Ovary (tissue), 3 donors: ENCODE measurements around the gene ZNF511.

Experiments used
- CTCF ChIP-seq, 3 donors: fragments of 450-650 bp in 2 of 3; fragments of 200-600 bp in 1 of 3; IDR thresholded peaks; one replicate each; pipeline versions ENCODE4 v1.5.1 to v1.8.0; 2016 to 2022; ENCODE audit warnings: antibody characterized with exemption in 3 of 3, mild to moderate bottlenecking in 1 of 3
- EP300 ChIP-seq: sonication (generic); formaldehyde crosslinking; IDR thresholded peaks from one replicate; pipeline ENCODE4 v1.6.1; 2017; ENCODE audit warnings: antibody characterized with exemption
- POLR2A ChIP-seq: fragments of 450-650 bp; IDR thresholded peaks from one replicate; pipeline ENCODE4 v1.6.1; 2017; ENCODE audit warnings: antibody characterized with exemption, mild to moderate bottlenecking, moderate library complexity
- donor health status: DM: no; HTN: no; CAD: no.

DNA sequence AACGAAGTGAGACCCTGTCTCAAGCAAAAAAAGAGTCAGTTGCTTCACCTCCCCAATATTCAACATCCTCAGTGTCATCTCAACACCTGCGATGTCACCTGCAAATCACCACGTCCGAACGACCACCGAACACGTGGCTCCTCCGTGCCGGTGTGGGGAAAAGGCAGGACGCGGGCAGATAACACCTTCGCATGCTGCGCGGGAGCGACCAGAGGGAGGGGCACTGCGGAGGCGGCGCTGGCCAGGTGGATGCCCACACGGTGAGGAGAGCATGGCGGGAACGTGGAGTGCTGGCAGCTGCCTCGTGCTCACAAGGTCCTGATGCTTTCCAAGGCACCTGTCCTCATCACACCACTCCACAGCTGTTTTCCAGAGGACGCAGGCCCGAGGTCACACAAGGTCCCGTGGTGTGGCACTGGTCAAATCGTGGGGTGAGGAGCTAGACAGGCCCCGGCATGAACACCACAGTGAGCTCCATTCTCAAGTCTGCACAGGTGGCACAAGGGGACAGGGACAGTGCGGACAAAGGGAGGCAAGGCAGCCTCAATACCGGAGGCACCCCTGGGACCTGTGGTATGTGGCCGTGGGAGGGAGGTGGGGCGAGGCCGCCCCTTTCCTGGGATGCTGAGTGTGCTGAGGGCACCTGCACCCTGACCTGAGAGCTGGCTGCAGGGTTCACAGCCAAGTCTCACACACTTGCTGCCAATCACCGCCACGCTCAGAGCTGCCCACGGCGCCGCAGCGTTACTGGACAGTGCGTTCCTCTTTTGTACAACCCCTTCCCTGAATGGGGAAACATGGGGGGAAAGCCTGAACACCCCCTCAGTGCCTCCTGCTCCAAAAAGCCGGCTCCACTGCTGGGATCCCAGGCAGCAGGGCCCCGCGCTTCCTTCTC lies 13.0 kb upstream of the ZNF511 start:
- TF ChIP-seq CTCF (IDR thresholded peaks at IDR 0.05) (no peak), EP300 (no peak), POLR2A (no peak)
